Measurements from ENCODE around the gene CHTOP. TPM values are rescaled to one million over a fixed set of nuclear protein-coding genes. Genes with fewer than 3 reads are reported as not detected.

Gene CHTOP
- total RNA-seq, 2 donors from 2014 or later: 38.2 to 50.1 TPM

DNA sequence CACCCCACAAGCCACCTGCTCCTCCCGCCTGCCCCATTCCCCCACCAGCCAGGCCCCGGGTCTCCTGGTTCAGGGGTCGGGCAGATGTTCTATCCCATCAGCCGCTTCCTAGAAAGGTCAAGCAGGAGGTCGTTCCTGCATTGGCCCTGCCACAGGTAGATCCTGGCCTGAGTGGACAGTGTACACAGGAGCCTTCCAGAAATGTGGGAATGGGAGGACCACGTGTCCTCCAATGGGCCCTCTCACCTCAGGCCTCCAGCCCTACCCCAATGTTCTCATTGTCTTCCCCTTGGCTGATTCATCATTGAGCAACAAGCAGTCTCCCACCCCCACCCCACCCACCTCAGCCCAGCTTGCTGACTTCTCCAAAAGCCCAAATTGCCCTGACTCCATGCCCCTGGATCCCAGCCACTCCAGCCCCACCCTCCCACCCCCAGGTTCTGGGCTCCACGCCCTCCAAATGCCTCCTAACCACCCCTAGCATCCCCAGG, 23.0 kb upstream of the CHTOP start:
- H3K4me3 ChIP-seq: peak overlapping the region in 1 of 2 donors; percentile 59
- peaks cover 0 to 52% of the 10 kb centered on the region in 2 donors for H3K4me1 ChIP-seq
- H3K27ac ChIP-seq: peak overlapping the region; percentile 91 to 93
- TF ChIP-seq, protein P1, sequence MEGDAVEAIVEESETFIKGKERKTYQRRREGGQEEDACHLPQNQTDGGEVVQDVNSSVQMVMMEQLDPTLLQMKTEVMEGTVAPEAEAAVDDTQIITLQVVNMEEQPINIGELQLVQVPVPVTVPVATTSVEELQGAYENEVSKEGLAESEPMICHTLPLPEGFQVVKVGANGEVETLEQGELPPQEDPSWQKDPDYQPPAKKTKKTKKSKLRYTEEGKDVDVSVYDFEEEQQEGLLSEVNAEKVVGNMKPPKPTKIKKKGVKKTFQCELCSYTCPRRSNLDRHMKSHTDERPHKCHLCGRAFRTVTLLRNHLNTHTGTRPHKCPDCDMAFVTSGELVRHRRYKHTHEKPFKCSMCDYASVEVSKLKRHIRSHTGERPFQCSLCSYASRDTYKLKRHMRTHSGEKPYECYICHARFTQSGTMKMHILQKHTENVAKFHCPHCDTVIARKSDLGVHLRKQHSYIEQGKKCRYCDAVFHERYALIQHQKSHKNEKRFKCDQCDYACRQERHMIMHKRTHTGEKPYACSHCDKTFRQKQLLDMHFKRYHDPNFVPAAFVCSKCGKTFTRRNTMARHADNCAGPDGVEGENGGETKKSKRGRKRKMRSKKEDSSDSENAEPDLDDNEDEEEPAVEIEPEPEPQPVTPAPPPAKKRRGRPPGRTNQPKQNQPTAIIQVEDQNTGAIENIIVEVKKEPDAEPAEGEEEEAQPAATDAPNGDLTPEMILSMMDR (IDR thresholded peaks at IDR 0.05): no peak
- H3K9me3 ChIP-seq: no peaks in the 10 kb centered on the region
- DNase-seq (ENCODE audit: low spot score): no peak
- H3K36me3 ChIP-seq: peaks cover 16% of the 10 kb centered on the region
- H3K27me3 ChIP-seq: no peaks in the 10 kb centered on the region

DNA sequence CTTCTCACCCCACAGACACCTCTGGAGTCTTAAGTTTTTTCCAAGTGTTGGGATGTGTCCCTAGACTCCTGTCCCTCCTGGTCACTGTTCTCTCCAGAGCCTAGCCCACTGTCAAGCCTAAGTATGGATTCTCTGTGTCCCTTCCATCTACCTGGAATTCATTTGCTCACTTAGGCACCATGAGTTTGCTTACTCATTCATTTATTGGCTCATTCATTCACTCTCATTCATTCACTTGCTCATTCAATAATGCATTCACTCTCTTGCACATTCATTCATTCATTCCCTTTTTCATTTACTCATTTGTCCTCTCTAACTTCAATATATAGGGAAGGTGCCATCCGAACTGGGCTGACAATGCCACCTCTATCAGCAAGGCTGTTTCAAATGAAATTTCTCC, 22.5 kb upstream of the CHTOP start:
- Histone ChIP-seq H3K36me3 (peaks cover 16% of the 10 kb centered on the region), H3K27me3 (no peaks in the 10 kb centered on the region), H3K9me3 (no peaks in the 10 kb centered on the region), H3K4me1 (peaks cover 0 to 57% of the 10 kb centered on the region in 2 donors), H3K4me3 (peak overlapping the region; percentile 59 to 63), H3K27ac (peak overlapping the region; percentile 91 to 93)
- DNase-seq (ENCODE audit: low spot score): no peak
- TF ChIP-seq, protein P1 (IDR thresholded peaks at IDR 0.05): no peak

GRCh38 chr1:153612111-153612754, 21.6 kb upstream of the CHTOP start:
- Histone ChIP-seq H3K36me3 (peaks cover 7% of the 10 kb centered on the region), H3K27me3 (no peaks in the 10 kb centered on the region), H3K4me3 (peak overlapping the region; percentile 59 to 63), H3K4me1 (peaks cover 0 to 65% of the 10 kb centered on the region in 2 donors), H3K27ac (peak overlapping the region; percentile 91 to 93), H3K9me3 (no peaks in the 10 kb centered on the region)
- no peak for DNase-seq (ENCODE audit: low spot score)
- TF ChIP-seq, protein P1 (IDR thresholded peaks at IDR 0.05): no peak

DNA sequence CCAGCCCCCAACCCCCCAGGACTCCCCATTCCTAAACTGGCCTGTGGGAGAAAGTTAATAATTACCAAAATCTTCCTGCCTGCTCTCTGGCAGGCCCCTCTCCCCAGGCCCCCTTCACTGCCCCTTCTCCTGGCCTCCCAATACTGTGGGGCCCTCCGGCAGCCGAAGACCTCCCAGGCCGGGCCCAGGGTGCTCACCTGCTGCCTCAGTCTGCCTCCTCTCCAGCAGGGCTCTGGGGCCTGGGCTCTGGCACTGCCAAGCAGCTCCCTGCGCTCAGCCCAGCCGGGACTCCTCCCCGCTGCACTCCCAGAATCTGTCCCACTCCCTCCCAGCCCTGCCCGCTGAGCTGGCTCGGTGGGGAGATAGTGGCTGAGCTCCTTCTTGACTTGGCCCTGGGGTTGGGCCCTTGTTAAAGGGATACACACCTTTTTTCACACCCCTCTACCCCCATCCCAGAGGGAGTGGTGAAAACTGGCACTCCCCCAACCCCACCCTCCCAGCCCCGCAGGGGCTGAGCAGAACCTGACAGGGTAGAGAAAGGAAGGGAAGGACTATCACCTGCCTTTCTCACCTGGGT, 21.0 kb upstream of the CHTOP start, which contains the start of gene S100A16:
S100A16 (minus strand) TSS at position 383 of the 577 bp plus-strand sequence. CDS start 4,986 bp downstream, outside the sequence.
- H3K4me1 ChIP-seq: peaks cover 0 to 67% of the 10 kb centered on the region in 2 donors
- H3K27ac ChIP-seq: peak within 1 kb of the TSS; percentile 91 to 93
- H3K36me3 ChIP-seq: peaks cover 1% of the 10 kb centered on the region
- H3K4me3 ChIP-seq: peak within 1 kb of the TSS; percentile 59 to 63
- TF ChIP-seq, protein P1 (IDR thresholded peaks at IDR 0.05): no peak
- H3K27me3 ChIP-seq: no peaks in the 10 kb centered on the region
- H3K9me3 ChIP-seq: no peaks in the 10 kb centered on the region
- peak; percentile 81 for DNase-seq (ENCODE audit: low spot score)

- peak overlapping the region; percentile 91 to 93 for H3K27ac ChIP-seq
- peak overlapping the region in 1 of 2 donors; percentile 59 for H3K4me3 ChIP-seq
- DNase-seq (ENCODE audit: low spot score): no peak
- no peaks in the 10 kb centered on the region for H3K27me3 ChIP-seq
- H3K4me1 ChIP-seq: peaks cover 0 to 66% of the 10 kb centered on the region in 2 donors
- peaks cover 2% of the 10 kb centered on the region for H3K36me3 ChIP-seq
- H3K9me3 ChIP-seq: no peaks in the 10 kb centered on the region
- TF ChIP-seq, protein P1 (IDR thresholded peaks at IDR 0.05): no peak
Measured at GRCh38 chr1:153613406-153613805, 20.5 kb upstream of the CHTOP start.
